HepG2 (cell line): ENCODE data around the gene POLE3. TPM values are rescaled to one million over a fixed set of nuclear protein-coding genes. Genes with fewer than 3 reads are reported as not detected.

Source experiments
- ATAC-seq: fragments of 200-7000 bp; cut with Tn5 transposase; 3 replicates; pipeline ENCODE4 v1.9.1; 2020; ENCODE audit warnings: mild to moderate bottlenecking, moderate library complexity
- BruUV-seq: library from RNA; stranded (reverse); fragments of 400-500 nt; replicated peaks from 2 replicates; lab custom pipeline; 2021; lab: Mats Ljungman, UMichigan
- CTCF ChIA-PET: fragments of 300-600 bp; formaldehyde crosslinking; extraction: SDS; loops from one replicate; lab custom pipeline; 2021; ENCODE audit warnings: low total read pairs, inconsistent platforms, low intra/inter-chr PET ratio; lab: Yijun Ruan, JAX
- POLR2A ChIA-PET: fragments of 350-600 bp; sonication (Branson Sonifier 250); formaldehyde crosslinking; loops from one replicate; lab custom pipeline; 2020; ENCODE audit warnings: antibody characterized with exemption, inconsistent platforms; lab: Yijun Ruan, JAX
- DNase-seq: peaks from one replicate; pipeline ENCODE4 v3.0.0-alpha.2; 2015; ENCODE audit warnings: low spot score
- FAIRE-seq: peaks from 3 replicates; lab custom pipeline; 2011; peaks lifted over from hg19 to GRCh38; lab: Jason Lieb, UNC
- H2AFZ ChIP-seq: one replicate; pipeline ENCODE4 v1.6.1; 2011; ENCODE audit warnings: low read length, inconsistent platforms
- H3K27ac ChIP-seq: fragments of 300-600 bp; 3 replicates; pipeline ENCODE4 v1.8.0; 2011; ENCODE audit warnings: mixed run types, mild to moderate bottlenecking, mixed read lengths, low read length, inconsistent platforms; ENCODE audit not compliant: insufficient read depth; ENCODE audit errors: extremely low read length
- H3K27me3 ChIP-seq, 2 experiments: fragments of 200-600 bp in 1 of 2; 2 replicates in 1 of 2; 3 replicates in 1 of 2; pipeline versions ENCODE4 v1.6.0 to v1.8.0; 2011; ENCODE audit warnings: low read length in 2 of 2, mild to moderate bottlenecking in 2 of 2, moderate library complexity in 2 of 2, inconsistent platforms in 1 of 2; ENCODE audit not compliant: insufficient read depth in 2 of 2, control insufficient read depth in 1 of 2
- H3K36me3 ChIP-seq, 2 experiments: fragments of 200-600 bp in 1 of 2; replicated peaks in 1 of 2; 2 replicates in 1 of 2; 3 replicates in 1 of 2; pipeline versions ENCODE4 v1.5.1 to v1.8.0; 2011; ENCODE audit warnings: low read length in 2 of 2, inconsistent platforms in 1 of 2; ENCODE audit not compliant: insufficient read depth in 2 of 2, control insufficient read depth in 1 of 2
- H3K4me1 ChIP-seq: 2 replicates; pipeline ENCODE4 v1.5.1; 2012; ENCODE audit warnings: low read length, inconsistent platforms; ENCODE audit not compliant: insufficient read depth
- H3K4me2 ChIP-seq: 2 replicates; pipeline ENCODE4 v1.6.0; 2011; ENCODE audit warnings: low read depth, low read length, inconsistent platforms
- H3K4me3 ChIP-seq, 3 experiments: fragments of 200-600 bp in 1 of 3; sonication (generic), shearing (Covaris generic) in 1 of 3; replicated peaks in 1 of 3; 2 replicates each; pipeline ENCODE4 v1.5.1; 2011 to 2016; ENCODE audit warnings: low read length in 3 of 3, inconsistent platforms in 2 of 3, low read depth in 2 of 3, mild to moderate bottlenecking in 2 of 3, control low read depth in 1 of 3, mixed read lengths in 1 of 3; ENCODE audit not compliant: insufficient read depth in 1 of 3
- H3K79me2 ChIP-seq: one replicate; pipeline ENCODE4 v1.6.1; 2011; ENCODE audit warnings: low read length, inconsistent platforms; ENCODE audit not compliant: insufficient read depth
- H3K9ac ChIP-seq: 2 replicates; pipeline ENCODE4 v1.6.0; 2011; ENCODE audit warnings: mild to moderate bottlenecking, low read depth, low read length, inconsistent platforms; ENCODE audit not compliant: insufficient read depth
- H3K9me3 ChIP-seq: 2 replicates; pipeline ENCODE4 v1.5.1; 2012; ENCODE audit warnings: mild to moderate bottlenecking, low read length
- H4K20me1 ChIP-seq: 2 replicates; pipeline ENCODE4 v1.6.0; 2011; ENCODE audit warnings: inconsistent platforms, mild to moderate bottlenecking, low read length, moderate library complexity; ENCODE audit not compliant: insufficient read depth
- GMEB2 ChIP-seq: IDR thresholded peaks from 2 replicates; pipeline ENCODE4 v1.6.1; 2016; ENCODE audit warnings: missing biosample characterization, missing genetic modification reagents, low read depth
- KMT2B ChIP-seq: IDR thresholded peaks from 2 replicates; pipeline ENCODE4 v1.6.1; 2016; ENCODE audit warnings: missing genetic modification reagents, missing compliant biosample characterization
- POLR2AphosphoS5 ChIP-seq: IDR thresholded peaks from 2 replicates; pipeline ENCODE4 v1.6.1; 2012; ENCODE audit warnings: low read depth, low read length
- RFXANK ChIP-seq: IDR thresholded peaks from 2 replicates; pipeline ENCODE4 v1.6.1; 2016
- STAG1 ChIP-seq: sonication (generic); formaldehyde crosslinking; IDR thresholded peaks from 2 replicates; pipeline ENCODE4 v1.4.0; 2020; ENCODE audit warnings: missing genetic modification reagents
- TMF1 ChIP-seq: sonication (generic); formaldehyde crosslinking; IDR thresholded peaks from 2 replicates; pipeline ENCODE4 v1.8.1; 2022; ENCODE audit warnings: low read depth, missing genetic modification reagents
- ZFYVE20 ChIP-seq: sonication (generic); formaldehyde crosslinking; IDR thresholded peaks from 2 replicates; pipeline ENCODE4 v1.8.0; 2023; ENCODE audit warnings: low read depth, mild to moderate bottlenecking, moderate library complexity, missing genetic modification reagents, borderline replicate concordance
- ZNF160 ChIP-seq: sonication (generic); formaldehyde crosslinking; IDR thresholded peaks from 2 replicates; pipeline ENCODE4 v1.8.0; 2022; ENCODE audit warnings: mild to moderate bottlenecking, inconsistent platforms, missing genetic modification reagents
- ZNF543 ChIP-seq: sonication (generic); formaldehyde crosslinking; IDR thresholded peaks from 2 replicates; pipeline ENCODE4 v1.4.0; 2020; ENCODE audit warnings: mild to moderate bottlenecking, missing genetic modification reagents
- ZNF713 ChIP-seq: sonication (generic); formaldehyde crosslinking; IDR thresholded peaks from 2 replicates; pipeline ENCODE4 v1.4.0; 2020; ENCODE audit warnings: mild to moderate bottlenecking, missing genetic modification reagents
- ZNF766 ChIP-seq: sonication (generic); formaldehyde crosslinking; IDR thresholded peaks from 2 replicates; pipeline ENCODE4 v1.5.0; 2020; ENCODE audit warnings: missing genetic modification reagents, borderline replicate concordance
- ZXDC ChIP-seq: sonication (generic); formaldehyde crosslinking; IDR thresholded peaks from 2 replicates; pipeline ENCODE4 v1.5.0; 2020; ENCODE audit warnings: mild to moderate bottlenecking, missing genetic modification reagents
- WGBS: methylation state at CpG from one replicate; pipeline ENCODE4 v1.1.6; 2017; ENCODE audit warnings: low lambda C conversion rate; 5-methylcytosine and 5-hydroxymethylcytosine counted together
- in situ Hi-C: cut with HindIII; loops from 2 replicates; pipeline ENCODE4 v1.10.0; 2017; ENCODE audit warnings: low pct_unique_long_range_greater_than_20kb; ENCODE audit not compliant: extremely low pct_ligation_motif_present
- intact Hi-C: fragments of 100-400 bp; cut with micrococcal nuclease; formaldehyde crosslinking; loops from one replicate; pipeline ENCODE4 v1.10.0; 2022; ENCODE audit not compliant: unreplicated experiment
- polyA plus RNA-seq, 8 experiments: library from polyadenylated mRNA; depleted of rRNA in 3 of 8; stranded (reverse) in 7 of 8; unstranded in 1 of 8; fragments of >200 nt; fragmentation: Illumina TruSeq in 4 of 8; extraction: Trizol in 4 of 8; gene quantifications; 2 replicates each; pipeline versions ENCODE4 v1.2.1 to v1.2.3, GENCODE V29; 2011 to 2016; ENCODE audit warnings: low read depth in 4 of 8, missing spikeins in 1 of 8, mixed read lengths in 1 of 8; ENCODE audit not compliant: insufficient read depth in 1 of 8
- total RNA-seq, 5 experiments: library from RNA; depleted of rRNA; stranded (reverse); fragments of >200 nt; fragmentation: Illumina TruSeq; extraction: Trizol; gene quantifications; 2 replicates each; pipeline ENCODE4 v1.2.3, GENCODE V29; 2016; ENCODE audit warnings: low read depth in 1 of 5
- TF ChIP-seq, protein P1 (sequence below): sonication (generic); formaldehyde crosslinking; IDR thresholded peaks from 2 replicates; pipeline ENCODE4 v1.4.0; 2020; ENCODE audit warnings: missing genetic modification reagents, borderline replicate concordance
- TF ChIP-seq, protein P2 (sequence below): sonication (generic); formaldehyde crosslinking; IDR thresholded peaks from 2 replicates; pipeline ENCODE4 v1.5.0; 2020; ENCODE audit warnings: mild to moderate bottlenecking, missing genetic modification reagents

Gene POLE3
- total and polyA plus RNA-seq, 2 of the 13 experiments (the other 11 are each of a cell fraction or from before 2014, with no cell fraction given): 36.0 to 77.2 TPM

DNA sequence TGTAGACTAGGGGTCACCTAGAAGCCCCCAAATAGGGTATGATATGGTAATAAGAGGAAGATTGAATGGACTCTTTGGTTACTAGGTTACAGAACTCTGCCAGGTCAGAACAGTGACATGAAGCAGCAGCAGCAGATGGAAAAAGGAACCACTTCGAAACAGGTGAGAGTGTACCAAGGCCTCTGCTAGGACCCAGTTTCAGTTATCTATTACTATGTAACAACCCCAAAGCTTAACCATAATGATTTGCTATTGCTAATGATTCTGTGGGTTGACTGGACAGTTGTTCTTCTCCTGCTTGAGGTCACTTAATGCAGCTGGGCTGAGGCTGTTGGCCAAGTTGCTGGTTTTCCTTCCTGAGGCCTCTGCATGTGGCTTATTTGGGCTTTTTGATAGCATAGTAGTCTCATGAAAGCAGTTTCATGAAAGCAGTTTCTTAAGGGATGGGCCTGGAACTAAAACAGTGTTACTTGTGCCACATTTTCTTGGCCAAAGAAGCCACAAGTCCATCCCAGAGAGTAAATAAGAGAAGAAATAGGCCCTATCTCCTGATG, 17.7 kb upstream of the POLE3 start:
- H3K27me3 ChIP-seq: peaks cover 3 to 4% of the 10 kb centered on the region in 2 experiments; a peak in 3 of 5 replicates
- H3K4me3 ChIP-seq: no peak overlapping the region
- H3K9ac ChIP-seq: no peak overlapping the region
- DNase-seq (no peak), FAIRE-seq (no peak), ATAC-seq (no peak)
- CTCF ChIA-PET: no interaction called here
- H3K36me3 ChIP-seq: no peaks in the 10 kb centered on the region
- H3K4me2 ChIP-seq: no peak overlapping the region
- no peaks in the 10 kb centered on the region for H4K20me1 ChIP-seq
- no peak overlapping the region for H3K27ac ChIP-seq
- intact Hi-C loops (no loop called here), in situ Hi-C loops (no loop called here)
- no peak overlapping the region for H2AFZ ChIP-seq
- H3K9me3 ChIP-seq: no peaks in the 10 kb centered on the region
- no TSS peak for BruUV-seq
- peaks cover 7% of the 10 kb centered on the region for H3K4me1 ChIP-seq
- 36% methylated on average over 1 of the region's 1 CpG for WGBS
- no peaks in the 10 kb centered on the region for H3K79me2 ChIP-seq
- POLR2A ChIA-PET: no interaction called here
- TF ChIP-seq ZXDC (CRISPR knock-in tag) (no peak), STAG1 (CRISPR knock-in tag) (no peak), GMEB2 (CRISPR knock-in tag) (no peak), TMF1 (CRISPR knock-in tag) (no peak), ZNF160 (CRISPR knock-in tag) (no peak), ZNF766 (no peak), ZNF543 (CRISPR knock-in tag) (no peak), RFXANK (no peak), ZNF713 (CRISPR knock-in tag) (no peak), KMT2B (CRISPR knock-in tag) (no peak), POLR2AphosphoS5 (no peak), ZFYVE20 (CRISPR knock-in tag) (no peak)
- TF ChIP-seq, protein P1, sequence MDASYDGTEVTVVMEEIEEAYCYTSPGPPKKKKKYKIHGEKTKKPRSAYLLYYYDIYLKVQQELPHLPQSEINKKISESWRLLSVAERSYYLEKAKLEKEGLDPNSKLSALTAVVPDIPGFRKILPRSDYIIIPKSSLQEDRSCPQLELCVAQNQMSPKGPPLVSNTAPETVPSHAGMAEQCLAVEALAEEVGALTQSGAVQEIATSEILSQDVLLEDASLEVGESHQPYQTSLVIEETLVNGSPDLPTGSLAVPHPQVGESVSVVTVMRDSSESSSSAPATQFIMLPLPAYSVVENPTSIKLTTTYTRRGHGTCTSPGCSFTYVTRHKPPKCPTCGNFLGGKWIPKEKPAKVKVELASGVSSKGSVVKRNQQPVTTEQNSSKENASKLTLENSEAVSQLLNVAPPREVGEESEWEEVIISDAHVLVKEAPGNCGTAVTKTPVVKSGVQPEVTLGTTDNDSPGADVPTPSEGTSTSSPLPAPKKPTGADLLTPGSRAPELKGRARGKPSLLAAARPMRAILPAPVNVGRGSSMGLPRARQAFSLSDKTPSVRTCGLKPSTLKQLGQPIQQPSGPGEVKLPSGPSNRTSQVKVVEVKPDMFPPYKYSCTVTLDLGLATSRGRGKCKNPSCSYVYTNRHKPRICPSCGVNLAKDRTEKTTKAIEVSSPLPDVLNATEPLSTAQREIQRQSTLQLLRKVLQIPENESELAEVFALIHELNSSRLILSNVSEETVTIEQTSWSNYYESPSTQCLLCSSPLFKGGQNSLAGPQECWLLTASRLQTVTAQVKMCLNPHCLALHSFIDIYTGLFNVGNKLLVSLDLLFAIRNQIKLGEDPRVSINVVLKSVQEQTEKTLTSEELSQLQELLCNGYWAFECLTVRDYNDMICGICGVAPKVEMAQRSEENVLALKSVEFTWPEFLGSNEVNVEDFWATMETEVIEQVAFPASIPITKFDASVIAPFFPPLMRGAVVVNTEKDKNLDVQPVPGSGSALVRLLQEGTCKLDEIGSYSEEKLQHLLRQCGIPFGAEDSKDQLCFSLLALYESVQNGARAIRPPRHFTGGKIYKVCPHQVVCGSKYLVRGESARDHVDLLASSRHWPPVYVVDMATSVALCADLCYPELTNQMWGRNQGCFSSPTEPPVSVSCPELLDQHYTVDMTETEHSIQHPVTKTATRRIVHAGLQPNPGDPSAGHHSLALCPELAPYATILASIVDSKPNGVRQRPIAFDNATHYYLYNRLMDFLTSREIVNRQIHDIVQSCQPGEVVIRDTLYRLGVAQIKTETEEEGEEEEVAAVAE (CRISPR knock-in tag): no peak
- TF ChIP-seq, protein P2, sequence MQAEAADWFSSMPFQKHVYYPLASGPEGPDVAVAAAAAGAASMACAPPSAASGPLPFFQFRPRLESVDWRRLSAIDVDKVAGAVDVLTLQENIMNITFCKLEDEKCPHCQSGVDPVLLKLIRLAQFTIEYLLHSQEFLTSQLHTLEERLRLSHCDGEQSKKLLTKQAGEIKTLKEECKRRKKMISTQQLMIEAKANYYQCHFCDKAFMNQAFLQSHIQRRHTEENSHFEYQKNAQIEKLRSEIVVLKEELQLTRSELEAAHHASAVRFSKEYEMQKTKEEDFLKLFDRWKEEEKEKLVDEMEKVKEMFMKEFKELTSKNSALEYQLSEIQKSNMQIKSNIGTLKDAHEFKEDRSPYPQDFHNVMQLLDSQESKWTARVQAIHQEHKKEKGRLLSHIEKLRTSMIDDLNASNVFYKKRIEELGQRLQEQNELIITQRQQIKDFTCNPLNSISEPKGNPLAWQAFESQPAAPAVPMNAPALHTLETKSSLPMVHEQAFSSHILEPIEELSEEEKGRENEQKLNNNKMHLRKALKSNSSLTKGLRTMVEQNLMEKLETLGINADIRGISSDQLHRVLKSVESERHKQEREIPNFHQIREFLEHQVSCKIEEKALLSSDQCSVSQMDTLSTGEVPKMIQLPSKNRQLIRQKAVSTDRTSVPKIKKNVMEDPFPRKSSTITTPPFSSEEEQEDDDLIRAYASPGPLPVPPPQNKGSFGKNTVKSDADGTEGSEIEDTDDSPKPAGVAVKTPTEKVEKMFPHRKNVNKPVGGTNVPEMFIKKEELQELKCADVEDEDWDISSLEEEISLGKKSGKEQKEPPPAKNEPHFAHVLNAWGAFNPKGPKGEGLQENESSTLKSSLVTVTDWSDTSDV: no peak
